Fibroblast of lung (primary cell): Measurements from ENCODE around the gene N4BP3. TPM values are rescaled to one million over a fixed set of nuclear protein-coding genes. Genes with fewer than 3 reads are reported as not detected.

Experiments used
- DNase-seq, 2 donors: peaks; one replicate each; pipeline versions ENCODE4 v3.0.0 to v3.0.0-alpha.2; 2010; ENCODE audit warnings: low read depth in 2 of 2
- H2AFZ ChIP-seq: 2 replicates; pipeline ENCODE4 v1.5.1; 2012; ENCODE audit warnings: low read length, control low read depth, inconsistent platforms
- H3K27ac ChIP-seq: 2 replicates; pipeline ENCODE4 v1.5.1; 2011; ENCODE audit warnings: low read length, control low read depth; ENCODE audit not compliant: insufficient read depth
- H3K27me3 ChIP-seq: 2 replicates; pipeline ENCODE4 v1.5.1; 2011; ENCODE audit warnings: mild to moderate bottlenecking, low read length; ENCODE audit not compliant: control insufficient read depth, insufficient read depth
- H3K36me3 ChIP-seq: 2 replicates; pipeline ENCODE4 v1.5.1; 2011; ENCODE audit warnings: low read length; ENCODE audit not compliant: control insufficient read depth, insufficient read depth
- H3K4me1 ChIP-seq: 2 replicates; pipeline ENCODE4 v1.5.1; 2011; ENCODE audit warnings: low read length; ENCODE audit not compliant: control insufficient read depth, insufficient read depth; ENCODE audit errors: extremely low read depth
- H3K4me2 ChIP-seq: 2 replicates; pipeline ENCODE4 v1.5.1; 2011; ENCODE audit warnings: low read length, control low read depth; ENCODE audit not compliant: insufficient read depth; ENCODE audit errors: extremely low read depth
- H3K4me3 ChIP-seq, 4 experiments: fragments of 200-600 bp in 1 of 4; sonication (generic) in 1 of 4; replicated peaks in 1 of 4; 2 replicates each; pipeline ENCODE4 v1.5.1; 2011 to 2016; ENCODE audit warnings: low read length in 4 of 4, low read depth in 3 of 4, mild to moderate bottlenecking in 3 of 4, control low read depth in 2 of 4, inconsistent platforms in 1 of 4, mixed read lengths in 1 of 4; ENCODE audit not compliant: insufficient read depth in 1 of 4; ENCODE audit errors: control extremely low read depth in 1 of 4
- H3K79me2 ChIP-seq: 2 replicates; pipeline ENCODE4 v1.5.1; 2012; ENCODE audit warnings: mild to moderate bottlenecking, low read length, inconsistent platforms; ENCODE audit not compliant: control insufficient read depth, insufficient read depth
- H3K9ac ChIP-seq: 2 replicates; pipeline ENCODE4 v1.5.1; 2011; ENCODE audit warnings: mild to moderate bottlenecking, low read length, control low read depth; ENCODE audit not compliant: insufficient read depth
- H3K9me3 ChIP-seq: 2 replicates; pipeline ENCODE4 v1.5.1; 2012; ENCODE audit warnings: low read depth, low read length; ENCODE audit not compliant: control insufficient read depth, insufficient read depth
- H4K20me1 ChIP-seq: 2 replicates; pipeline ENCODE4 v1.5.1; 2011; ENCODE audit warnings: low read length; ENCODE audit not compliant: control insufficient read depth, insufficient read depth; ENCODE audit errors: extremely low read depth
- EZH2 ChIP-seq: IDR thresholded peaks from 2 replicates; pipeline ENCODE4 v1.5.1; 2012; ENCODE audit warnings: low read length, control low read depth, mild to moderate bottlenecking; ENCODE audit errors: missing control alignments
- polyA plus RNA-seq, 2 donors: library from polyadenylated mRNA; depleted of rRNA in 1 of 2; stranded (reverse) in 1 of 2; unstranded in 1 of 2; fragments of >200 nt; gene quantifications; 2 replicates each; pipeline ENCODE4 v1.2.1, GENCODE V29; 2011 to 2012; ENCODE audit warnings: missing spikeins in 1 of 2
- total RNA-seq: library from RNA; depleted of rRNA; stranded (reverse); fragments of >200 nt; gene quantifications from 2 replicates; pipeline ENCODE4 v1.2.1, GENCODE V29; 2014
- TF ChIP-seq, protein P1 (sequence below), 2 donors: IDR thresholded peaks in 1 of 2; conservative IDR thresholded peaks in 1 of 2; 1 replicate in 1 of 2; 2 replicates in 1 of 2; pipeline ENCODE4 v1.5.1; 2011 to 2012; ENCODE audit warnings: low read length in 2 of 2, control low read depth in 1 of 2, inconsistent platforms in 1 of 2, low read depth in 1 of 2, mild to moderate bottlenecking in 1 of 2

Gene N4BP3
- total and polyA plus RNA-seq, 2 donors (not counting 1 experiment from before 2014, with no cell fraction given): 0.19 to 0.83 TPM

DNA sequence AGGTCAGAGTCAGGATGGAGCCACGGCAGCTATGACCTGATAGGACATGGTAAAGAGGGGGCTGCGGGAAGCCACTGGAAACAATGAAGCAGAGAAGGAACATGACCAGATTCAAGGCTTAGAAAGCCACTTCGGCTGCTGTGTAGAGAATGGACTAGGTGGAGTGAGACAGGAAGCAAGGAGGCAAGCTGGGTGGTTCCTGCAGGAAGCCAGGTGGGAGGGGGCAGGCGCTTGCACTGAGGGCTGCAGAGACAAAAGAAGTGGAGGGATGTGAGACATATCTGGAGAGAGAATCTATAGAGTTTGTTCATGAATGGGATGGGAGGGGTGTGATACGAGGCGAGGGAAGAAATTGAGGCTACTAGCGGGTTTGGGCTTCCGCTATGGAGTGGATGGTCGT, 19.0 kb upstream of the N4BP3 start:
- Histone ChIP-seq H3K27me3 (no peaks in the 10 kb centered on the region), H3K36me3 (no peaks in the 10 kb centered on the region), H3K4me2 (no peak overlapping the region), H3K79me2 (no peaks in the 10 kb centered on the region), H3K4me3 (no peak overlapping the region), H3K9ac (no peak overlapping the region), H3K4me1 (no peaks in the 10 kb centered on the region), H3K27ac (no peak overlapping the region), H4K20me1 (no peaks in the 10 kb centered on the region), H2AFZ (no peak overlapping the region), H3K9me3 (no peaks in the 10 kb centered on the region)
- TF ChIP-seq, protein P1, sequence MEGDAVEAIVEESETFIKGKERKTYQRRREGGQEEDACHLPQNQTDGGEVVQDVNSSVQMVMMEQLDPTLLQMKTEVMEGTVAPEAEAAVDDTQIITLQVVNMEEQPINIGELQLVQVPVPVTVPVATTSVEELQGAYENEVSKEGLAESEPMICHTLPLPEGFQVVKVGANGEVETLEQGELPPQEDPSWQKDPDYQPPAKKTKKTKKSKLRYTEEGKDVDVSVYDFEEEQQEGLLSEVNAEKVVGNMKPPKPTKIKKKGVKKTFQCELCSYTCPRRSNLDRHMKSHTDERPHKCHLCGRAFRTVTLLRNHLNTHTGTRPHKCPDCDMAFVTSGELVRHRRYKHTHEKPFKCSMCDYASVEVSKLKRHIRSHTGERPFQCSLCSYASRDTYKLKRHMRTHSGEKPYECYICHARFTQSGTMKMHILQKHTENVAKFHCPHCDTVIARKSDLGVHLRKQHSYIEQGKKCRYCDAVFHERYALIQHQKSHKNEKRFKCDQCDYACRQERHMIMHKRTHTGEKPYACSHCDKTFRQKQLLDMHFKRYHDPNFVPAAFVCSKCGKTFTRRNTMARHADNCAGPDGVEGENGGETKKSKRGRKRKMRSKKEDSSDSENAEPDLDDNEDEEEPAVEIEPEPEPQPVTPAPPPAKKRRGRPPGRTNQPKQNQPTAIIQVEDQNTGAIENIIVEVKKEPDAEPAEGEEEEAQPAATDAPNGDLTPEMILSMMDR (conservative IDR thresholded peaks at IDR 0.05 in 1 of 2, IDR thresholded peaks at IDR 0.05 in 1 of 2; ENCODE audit: low read depth in 1 of 2, low read length in 2 of 2): no peak
- TF ChIP-seq EZH2: no peak
- no peak for DNase-seq

DNA sequence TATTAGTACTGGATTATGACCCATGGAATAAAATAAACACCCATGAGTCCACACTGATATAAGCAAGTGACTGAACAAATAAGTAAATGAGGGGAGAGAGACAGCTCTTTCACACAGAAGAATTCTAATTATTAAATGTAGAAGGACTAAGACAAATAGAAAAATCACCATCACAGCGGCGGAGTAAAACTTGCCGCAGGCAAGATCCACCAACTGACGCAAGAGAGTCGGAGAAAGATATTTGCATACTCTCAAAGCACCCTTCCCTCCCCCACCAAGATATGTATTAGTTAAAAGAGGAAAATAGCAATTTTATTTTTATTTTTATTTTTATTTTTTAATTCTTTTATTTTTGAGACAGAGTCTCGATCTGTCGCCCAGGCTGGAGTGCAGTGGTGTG, 14.6 kb upstream of the N4BP3 start:
- H3K4me2 ChIP-seq: no peak overlapping the region
- no peak overlapping the region for H3K9ac ChIP-seq
- H3K4me1 ChIP-seq: no peaks in the 10 kb centered on the region
- no peaks in the 10 kb centered on the region for H3K79me2 ChIP-seq
- no peak for DNase-seq
- H3K27ac ChIP-seq: no peak overlapping the region
- no peaks in the 10 kb centered on the region for H3K27me3 ChIP-seq
- H3K4me3 ChIP-seq: no peak overlapping the region
- H3K36me3 ChIP-seq: no peaks in the 10 kb centered on the region
- H3K9me3 ChIP-seq: no peaks in the 10 kb centered on the region
- no peaks in the 10 kb centered on the region for H4K20me1 ChIP-seq
- no peak overlapping the region for H2AFZ ChIP-seq
- TF ChIP-seq, protein P1 (conservative IDR thresholded peaks at IDR 0.05 in 1 of 2, IDR thresholded peaks at IDR 0.05 in 1 of 2; ENCODE audit: low read depth in 1 of 2, low read length in 2 of 2): no peak
- TF ChIP-seq EZH2: no peak

DNA sequence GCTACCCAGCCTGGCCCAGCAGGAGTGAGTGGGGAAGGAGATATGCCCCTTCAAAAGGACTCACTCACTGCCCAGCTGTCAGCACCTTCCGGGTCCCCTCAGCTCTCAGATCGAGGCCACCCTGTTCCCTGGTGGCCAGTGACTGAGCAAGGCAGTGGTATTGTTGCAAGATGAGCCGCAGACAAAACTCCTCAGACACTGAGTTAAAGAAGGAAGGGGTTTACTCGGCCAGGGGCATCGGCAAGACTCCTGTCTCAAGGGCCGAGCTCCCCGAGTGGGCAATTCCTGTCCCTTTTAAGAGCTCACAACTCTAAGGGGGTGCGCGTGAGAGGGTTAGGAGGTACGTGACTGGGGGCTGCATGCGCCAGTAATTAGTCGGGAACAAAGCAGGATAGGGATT, 9.7 kb upstream of the N4BP3 start:
- no peaks in the 10 kb centered on the region for H3K36me3 ChIP-seq
- peaks cover 5% of the 10 kb centered on the region for H3K27me3 ChIP-seq
- H3K4me1 ChIP-seq: no peaks in the 10 kb centered on the region
- no peak overlapping the region for H3K9ac ChIP-seq
- no peak overlapping the region for H2AFZ ChIP-seq
- TF ChIP-seq EZH2: no peak
- TF ChIP-seq, protein P1 (conservative IDR thresholded peaks at IDR 0.05 in 1 of 2, IDR thresholded peaks at IDR 0.05 in 1 of 2; ENCODE audit: low read depth in 1 of 2, low read length in 2 of 2): no peak
- no peak for DNase-seq
- H3K79me2 ChIP-seq: no peaks in the 10 kb centered on the region
- no peaks in the 10 kb centered on the region for H4K20me1 ChIP-seq
- no peak overlapping the region for H3K4me3 ChIP-seq
- no peak overlapping the region for H3K27ac ChIP-seq
- H3K9me3 ChIP-seq: no peaks in the 10 kb centered on the region
- no peak overlapping the region for H3K4me2 ChIP-seq
